ENCODE measurements around the gene GRK6. TPM values are rescaled to one million over a fixed set of nuclear protein-coding genes. Genes with fewer than 3 reads are reported as not detected.
A peak's percentile ranks its signal among the peaks of the same experiment; 100 is the strongest.

The GRK6 gene
- polyA plus RNA-seq, 6 donors from 2014 or later: 66.5 to 178 (median 98.1) TPM

DNA sequence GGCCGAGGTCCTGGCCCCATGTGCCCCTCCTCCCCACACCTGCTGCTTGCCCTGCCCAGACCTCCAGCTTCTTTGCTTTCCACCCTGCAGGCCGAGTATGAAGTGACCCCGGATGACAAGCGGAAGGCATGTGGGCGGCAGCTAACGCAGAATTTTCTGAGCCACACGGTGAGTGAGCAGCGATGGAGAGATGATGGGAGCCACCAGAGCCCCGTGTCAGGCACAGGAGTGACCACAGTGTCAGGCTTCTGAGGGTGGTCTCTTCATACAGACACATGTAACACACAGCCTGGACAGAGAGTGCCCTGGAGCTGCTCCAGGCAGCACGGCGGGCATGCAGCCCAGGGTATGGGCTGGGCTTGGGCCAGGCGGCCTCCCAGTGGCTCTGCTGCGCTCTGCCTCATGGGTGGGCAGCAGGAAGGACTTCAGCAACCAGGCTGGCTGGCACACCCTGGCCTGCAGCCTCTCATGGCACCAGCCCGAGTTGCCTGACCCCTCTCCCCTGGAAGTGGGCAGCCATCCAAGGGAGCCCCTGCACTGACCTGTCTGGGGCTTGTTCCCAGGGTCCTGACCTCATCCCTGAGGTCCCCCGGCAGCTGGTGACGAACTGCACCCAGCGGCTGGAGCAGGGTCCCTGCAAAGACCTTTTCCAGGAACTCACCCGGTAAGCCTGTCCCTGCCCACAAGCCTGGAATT lies 5.8 kb downstream of the GRK6 start:
- Mint-ChIP-seq H3K36me3 (peaks cover 0 to 8% of the 10 kb centered on the region in 2 donors), H3K9me3 (no peaks in the 10 kb centered on the region), H3K27me3 (no peaks in the 10 kb centered on the region), H3K27ac (peak overlapping the region; percentile 96 to 99 (median 98)), H3K4me1 (peaks cover 47 to 69% (median 61%) of the 10 kb centered on the region in 3 donors), H3K4me3 (peak overlapping the region; percentile 56 to 97 (median 87))
- no peak for DNase-seq
- ATAC-seq (ENCODE audit: low read depth in 2 of 2): no peak

- Mint-ChIP-seq H3K36me3 (peaks cover 0 to 8% of the 10 kb centered on the region in 2 donors), H3K9me3 (no peaks in the 10 kb centered on the region), H3K27me3 (no peaks in the 10 kb centered on the region), H3K27ac (peak overlapping the region in 5 of 6 donors; percentile 68 to 99 (median 84)), H3K4me1 (peaks cover 40 to 61% (median 60%) of the 10 kb centered on the region in 3 donors), H3K4me3 (peak overlapping the region in 4 of 8 donors; percentile 43 to 83 (median 72))
- DNase-seq (no peak), ATAC-seq (ENCODE audit: low read depth in 2 of 2) (no peak)
Measured at GRCh38 chr5:177432839-177433657, 6.6 kb downstream of the GRK6 start.

- no peaks in the 10 kb centered on the region for H3K9me3 Mint-ChIP-seq
- H3K27ac Mint-ChIP-seq: peak overlapping the region in 5 of 6 donors; percentile 20 to 96 (median 84)
- no peak for DNase-seq
- H3K27me3 Mint-ChIP-seq: no peaks in the 10 kb centered on the region
- ATAC-seq (ENCODE audit: low read depth in 2 of 2): no peak
- H3K36me3 Mint-ChIP-seq: peaks cover 0 to 8% of the 10 kb centered on the region in 2 donors
- H3K4me3 Mint-ChIP-seq: peak overlapping the region in 2 of 8 donors; percentile 30 to 83
- peaks cover 40 to 60% (median 59%) of the 10 kb centered on the region in 3 donors for H3K4me1 Mint-ChIP-seq
Measured at GRCh38 chr5:177433658-177434217, 7.3 kb downstream of the GRK6 start.

GRCh38 chr5:177434437-177434836 lies 8.0 kb downstream of the GRK6 start:
- no peak for DNase-seq
- peaks cover under 1 to 10% of the 10 kb centered on the region in 2 donors for H3K36me3 Mint-ChIP-seq
- H3K4me3 Mint-ChIP-seq: no peak overlapping the region
- no peak for ATAC-seq (ENCODE audit: low read depth in 2 of 2)
- H3K27me3 Mint-ChIP-seq: no peaks in the 10 kb centered on the region
- H3K4me1 Mint-ChIP-seq: peaks cover 34 to 56% (median 54%) of the 10 kb centered on the region in 3 donors
- peak overlapping the region in 4 of 6 donors; percentile 18 to 82 (median 34) for H3K27ac Mint-ChIP-seq
- H3K9me3 Mint-ChIP-seq: no peaks in the 10 kb centered on the region

- Mint-ChIP-seq H3K9me3 (no peaks in the 10 kb centered on the region), H3K4me3 (no peak overlapping the region), H3K4me1 (peaks cover 33 to 53% (median 49%) of the 10 kb centered on the region in 3 donors), H3K27ac (peak overlapping the region in 3 of 6 donors; percentile 41 to 72 (median 62)), H3K36me3 (peaks cover 7 to 15% of the 10 kb centered on the region in 2 donors), H3K27me3 (no peaks in the 10 kb centered on the region)
- ATAC-seq (ENCODE audit: low read depth in 2 of 2) (no peak), DNase-seq (no peak)
Measured at GRCh38 chr5:177434942-177435738, 8.7 kb downstream of the GRK6 start.

- no peaks in the 10 kb centered on the region for H3K9me3 Mint-ChIP-seq
- peaks cover 25 to 45% (median 40%) of the 10 kb centered on the region in 3 donors for H3K4me1 Mint-ChIP-seq
- H3K4me3 Mint-ChIP-seq: no peak overlapping the region
- peak overlapping the region in 1 of 6 donors; percentile 93 for H3K27ac Mint-ChIP-seq
- no peaks in the 10 kb centered on the region for H3K27me3 Mint-ChIP-seq
- H3K36me3 Mint-ChIP-seq: peaks cover 7 to 15% of the 10 kb centered on the region in 2 donors
- ATAC-seq (ENCODE audit: low read depth in 2 of 2) (no peak), DNase-seq (no peak)
Measured at GRCh38 chr5:177435847-177436536, 9.5 kb downstream of the GRK6 start.

DNA sequence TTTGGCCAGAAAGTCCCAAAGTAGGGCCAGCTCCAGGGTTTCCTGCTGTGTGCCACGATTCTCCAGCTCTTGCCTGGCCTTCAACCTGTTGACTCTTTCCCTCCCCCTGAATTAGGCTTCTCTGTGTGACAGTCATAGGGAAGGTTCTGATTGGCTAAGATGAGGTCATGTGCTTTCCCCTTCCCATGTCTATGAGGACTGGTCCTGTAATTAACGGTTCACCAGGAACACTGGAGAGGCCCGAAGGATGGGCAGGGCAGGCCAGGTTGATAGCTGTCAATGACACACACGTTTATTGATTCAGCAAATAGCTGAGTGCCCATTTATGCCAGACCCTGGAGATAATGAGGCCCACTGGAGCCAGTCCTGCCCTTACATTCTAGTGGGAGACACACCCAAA lies 11.1 kb downstream of the GRK6 start:
- Mint-ChIP-seq H3K4me1 (peaks cover 18 to 33% (median 27%) of the 10 kb centered on the region in 3 donors), H3K4me3 (peak overlapping the region in 1 of 8 donors; percentile 65), H3K27ac (peak overlapping the region in 3 of 6 donors; percentile 63 to 70 (median 67)), H3K27me3 (no peaks in the 10 kb centered on the region), H3K9me3 (no peaks in the 10 kb centered on the region), H3K36me3 (peaks cover 7 to 15% of the 10 kb centered on the region in 2 donors)
- ATAC-seq (ENCODE audit: low read depth in 2 of 2): no peak
- no peak for DNase-seq

GRCh38 chr5:177438468-177438867 lies 12.0 kb downstream of the GRK6 start:
- H3K4me3 Mint-ChIP-seq: no peak overlapping the region
- no peaks in the 10 kb centered on the region for H3K27me3 Mint-ChIP-seq
- H3K4me1 Mint-ChIP-seq: peaks cover 18 to 25% (median 19%) of the 10 kb centered on the region in 3 donors
- ATAC-seq (ENCODE audit: low read depth in 2 of 2): no peak
- peaks cover 7 to 15% of the 10 kb centered on the region in 2 donors for H3K36me3 Mint-ChIP-seq
- DNase-seq: no peak
- H3K9me3 Mint-ChIP-seq: no peaks in the 10 kb centered on the region
- H3K27ac Mint-ChIP-seq: peak overlapping the region in 3 of 6 donors; percentile 67 to 90 (median 89)

DNA sequence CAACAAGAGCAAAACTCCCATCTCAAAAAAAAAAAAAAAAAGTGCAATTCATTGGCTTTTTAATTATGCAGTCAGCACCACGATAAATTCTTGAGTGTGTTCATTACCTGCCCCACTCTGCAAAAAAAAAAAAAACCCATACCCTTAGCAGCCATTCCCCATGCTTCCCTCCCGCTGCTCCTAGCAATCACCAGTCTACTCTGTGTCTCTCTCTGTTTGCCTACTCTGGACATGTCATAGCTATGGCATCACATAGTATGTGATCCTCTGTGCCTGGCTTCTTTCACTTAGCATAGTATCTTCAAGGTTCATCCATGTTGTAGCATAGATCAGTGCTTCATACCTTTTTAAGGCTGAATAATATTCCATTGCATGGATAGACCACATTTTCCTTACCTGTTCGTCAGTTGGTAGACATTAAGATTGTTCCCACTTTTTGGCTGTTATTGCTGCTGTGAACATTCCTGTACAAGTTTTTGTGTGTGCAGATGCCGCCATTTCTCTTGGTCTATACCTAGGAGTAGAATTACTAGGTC lies 13.1 kb downstream of the GRK6 start:
- Mint-ChIP-seq H3K27ac (peak overlapping the region in 3 of 6 donors; percentile 44 to 75 (median 64)), H3K9me3 (no peaks in the 10 kb centered on the region), H3K4me3 (peak overlapping the region in 1 of 8 donors; percentile 28), H3K27me3 (no peaks in the 10 kb centered on the region), H3K4me1 (peaks cover 26 to 34% (median 26%) of the 10 kb centered on the region in 3 donors), H3K36me3 (peaks cover 7 to 15% of the 10 kb centered on the region in 2 donors)
- ATAC-seq (ENCODE audit: low read depth in 2 of 2): no peak
- DNase-seq: no peak

DNA sequence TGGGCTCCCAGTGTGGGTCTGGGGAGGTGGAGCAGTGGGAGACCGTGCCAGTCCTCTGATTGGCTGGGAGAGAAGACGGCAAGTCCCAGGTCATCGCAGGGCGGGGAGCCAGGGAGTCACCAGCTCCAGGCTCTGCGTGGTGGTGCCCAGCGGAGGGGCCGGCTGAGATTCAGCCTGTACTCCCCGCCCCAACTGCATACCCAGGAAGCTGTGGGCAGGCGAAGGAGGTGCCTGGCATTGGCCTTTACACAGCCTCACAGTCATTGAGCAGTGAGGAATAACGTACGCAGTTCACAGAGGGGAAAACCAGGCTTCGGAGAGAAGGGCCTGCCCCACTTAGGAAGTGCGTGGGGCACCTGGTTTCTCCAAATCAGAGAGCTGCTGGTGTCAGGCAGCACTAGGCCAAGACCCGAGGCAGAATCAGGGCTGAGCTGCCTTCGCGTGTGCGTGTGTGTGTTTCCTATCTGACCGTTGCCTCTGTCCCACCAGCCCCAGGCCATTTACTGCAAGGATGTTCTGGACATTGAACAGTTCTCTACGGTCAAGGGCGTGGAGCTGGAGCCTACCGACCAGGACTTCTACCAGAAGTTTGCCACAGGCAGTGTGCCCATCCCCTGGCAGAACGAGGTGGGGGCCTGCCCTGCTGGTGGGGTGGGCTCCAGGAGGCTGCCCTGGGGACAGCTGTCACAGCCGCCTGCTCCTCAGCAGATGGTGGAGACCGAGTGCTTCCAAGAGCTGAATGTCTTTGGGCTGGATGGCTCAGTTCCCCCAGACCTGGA lies 13.9 kb downstream of the GRK6 start:
- no peak for ATAC-seq (ENCODE audit: low read depth in 2 of 2)
- H3K36me3 Mint-ChIP-seq: peaks cover 7 to 15% of the 10 kb centered on the region in 2 donors
- no peaks in the 10 kb centered on the region for H3K9me3 Mint-ChIP-seq
- H3K27ac Mint-ChIP-seq: peak overlapping the region in 4 of 6 donors; percentile 44 to 87 (median 70)
- no peaks in the 10 kb centered on the region for H3K27me3 Mint-ChIP-seq
- H3K4me1 Mint-ChIP-seq: peaks cover 31 to 42% (median 34%) of the 10 kb centered on the region in 3 donors
- DNase-seq: no peak
- H3K4me3 Mint-ChIP-seq: peak overlapping the region in 1 of 8 donors; percentile 28

- H3K36me3 Mint-ChIP-seq: peaks cover 7 to 15% of the 10 kb centered on the region in 2 donors
- peak overlapping the region in 1 of 6 donors; percentile 84 for H3K27ac Mint-ChIP-seq
- H3K4me1 Mint-ChIP-seq: peaks cover 39 to 50% (median 41%) of the 10 kb centered on the region in 3 donors
- no peaks in the 10 kb centered on the region for H3K27me3 Mint-ChIP-seq
- ATAC-seq (ENCODE audit: low read depth in 2 of 2) (no peak), DNase-seq (no peak)
- H3K9me3 Mint-ChIP-seq: no peaks in the 10 kb centered on the region
- no peak overlapping the region for H3K4me3 Mint-ChIP-seq
Measured at GRCh38 chr5:177440990-177441780, 14.7 kb downstream of the GRK6 start.

All from naive B cell (primary cell).